Heart right ventricle (tissue), 16 donors: ENCODE measurements around the gene LMAN1. TPM values are rescaled to one million over a fixed set of nuclear protein-coding genes. Genes with fewer than 3 reads are reported as not detected.

Source experiments
- ATAC-seq, 8 donors: fragments of 200-7000 bp; cut with Tn5 transposase; one replicate each; pipeline ENCODE4 v1.9.1; 2020; ENCODE audit warnings: mild to moderate bottlenecking in 8 of 8, moderate library complexity in 8 of 8, moderate number of reproducible peaks in 1 of 8
- DNase-seq, 2 donors: peaks; one replicate each; pipeline ENCODE4 v3.0.0-alpha.2; 2020
- H3K27ac ChIP-seq, 10 donors: fragments of 200-600 bp; sonication (generic) in 2 of 10; one replicate each; pipeline versions ENCODE4 v1.5.0 to v1.8.0; 2020 to 2022; ENCODE audit warnings: mild to moderate bottlenecking in 3 of 10
- H3K27me3 ChIP-seq, 7 donors: fragments of 200-600 bp; one replicate each; pipeline ENCODE4 v1.8.0; 2021 to 2022; ENCODE audit warnings: mild to moderate bottlenecking in 2 of 7
- H3K36me3 ChIP-seq, 9 donors: fragments of 200-600 bp; sonication (generic) in 1 of 9; one replicate each; pipeline versions ENCODE4 v1.5.0 to v1.8.0; 2020 to 2022; ENCODE audit warnings: mild to moderate bottlenecking in 2 of 9
- H3K4me1 ChIP-seq, 9 donors: fragments of 200-600 bp; sonication (generic) in 1 of 9; one replicate each; pipeline versions ENCODE4 v1.5.0 to v1.8.0; 2020 to 2022; ENCODE audit warnings: mild to moderate bottlenecking in 4 of 9
- H3K4me3 ChIP-seq, 10 donors: fragments of 200-600 bp; sonication (generic) in 2 of 10; one replicate each; pipeline versions ENCODE4 v1.5.0 to v1.8.0; 2020 to 2022; ENCODE audit warnings: mild to moderate bottlenecking in 7 of 10, moderate library complexity in 2 of 10
- H3K9me3 ChIP-seq, 11 donors: fragments of 200-600 bp in 10 of 11; sonication (generic) in 2 of 11; one replicate each; pipeline versions ENCODE4 v1.5.0 to v1.8.0; 2013 to 2022; ENCODE audit warnings: mild to moderate bottlenecking in 2 of 11, control low read depth in 1 of 11, moderate library complexity in 1 of 11
- WGBS, 2 donors: extraction: QIAGEN DNeasy Blood & Tissue Kit; methylation state at CpG; one replicate each; pipeline ENCODE4 v1.1.7; 2013; ENCODE audit warnings: inconsistent platforms in 1 of 2; 5-methylcytosine and 5-hydroxymethylcytosine counted together
- intact Hi-C, 10 donors: fragments of 100-400 bp; cut with DNase I; formaldehyde crosslinking; loops; one replicate each; pipeline versions ENCODE4 v1.11.1 to v1.14.2; 2022
- polyA plus RNA-seq, 2 donors: library from polyadenylated mRNA; stranded (reverse); fragments of 200-250 nt; gene quantifications; one replicate each; pipeline ENCODE4 v1.2.3, GENCODE V29; 2013
- total RNA-seq, 10 donors: library from RNA; stranded (reverse); fragmentation: NEBNext Ultra II Directional in 3 of 10; extraction: Animal tissue kit (Norgen Biotek cat#: 25700) in 3 of 10; gene quantifications; one replicate each; pipeline versions ENCODE4 v1.2.1 to v1.2.4, GENCODE V29; 2021 to 2023
- TF ChIP-seq, protein P1 (sequence below), 9 donors: fragments of 200-600 bp; sonication (generic) in 2 of 9; IDR thresholded peaks; one replicate each; pipeline versions ENCODE4 v1.5.0 to v1.8.0; 2021 to 2022; ENCODE audit warnings: antibody characterized with exemption in 9 of 9, mild to moderate bottlenecking in 5 of 9, moderate library complexity in 1 of 9
- donor health status: Arrhythmogenic right ventricular cardiomyopathy.
- donor health status: ischemic (EF 13 %, LVEDD 7.1; RV severe dilation, severe dysfunction).
- donor health status: healthy with polysubstance abuse.
- donor health status: DM: no; HTN: yes; CAD: no.
- donor health status: DM: no; HTN: no; CAD: no.
- donor health status: ischemic (EF 25% LVEDD 6.9; RV normal size, moderate dysfunction).
- donor health status: ischemic (EF 25% LVEDD 5.7; RV mildly dilated, moderate dysfunction).
- donor health status: healthy.
- donor health status: DM: yes; HTN: yes; CAD: no.
- donor health status: Ischemic cardiomyopathy.
- donor health status: ischemic (EF 35%, LVEDD 5.7; RV mildly dilated, moderate dysfunction).
- donor health status: nonischemic (EF 11% LVEDD 7.7; RV severe dilation, severe dysfunction).
- donor health status: DM: yes; HTN: yes; CAD: no.
- donor health status: PGD.
- donor health status: ischemic (EF 29% LVEDD 5.4; RV normal size, mild dysfunction).
- donor health status: nonischemic (EF 23%, LVEDD 6.1; RV moderate dilation, normal function).

The LMAN1 gene
- total and polyA plus RNA-seq, 12 donors, result 18.5 to 69.0 (median 54.7) TPM

DNA sequence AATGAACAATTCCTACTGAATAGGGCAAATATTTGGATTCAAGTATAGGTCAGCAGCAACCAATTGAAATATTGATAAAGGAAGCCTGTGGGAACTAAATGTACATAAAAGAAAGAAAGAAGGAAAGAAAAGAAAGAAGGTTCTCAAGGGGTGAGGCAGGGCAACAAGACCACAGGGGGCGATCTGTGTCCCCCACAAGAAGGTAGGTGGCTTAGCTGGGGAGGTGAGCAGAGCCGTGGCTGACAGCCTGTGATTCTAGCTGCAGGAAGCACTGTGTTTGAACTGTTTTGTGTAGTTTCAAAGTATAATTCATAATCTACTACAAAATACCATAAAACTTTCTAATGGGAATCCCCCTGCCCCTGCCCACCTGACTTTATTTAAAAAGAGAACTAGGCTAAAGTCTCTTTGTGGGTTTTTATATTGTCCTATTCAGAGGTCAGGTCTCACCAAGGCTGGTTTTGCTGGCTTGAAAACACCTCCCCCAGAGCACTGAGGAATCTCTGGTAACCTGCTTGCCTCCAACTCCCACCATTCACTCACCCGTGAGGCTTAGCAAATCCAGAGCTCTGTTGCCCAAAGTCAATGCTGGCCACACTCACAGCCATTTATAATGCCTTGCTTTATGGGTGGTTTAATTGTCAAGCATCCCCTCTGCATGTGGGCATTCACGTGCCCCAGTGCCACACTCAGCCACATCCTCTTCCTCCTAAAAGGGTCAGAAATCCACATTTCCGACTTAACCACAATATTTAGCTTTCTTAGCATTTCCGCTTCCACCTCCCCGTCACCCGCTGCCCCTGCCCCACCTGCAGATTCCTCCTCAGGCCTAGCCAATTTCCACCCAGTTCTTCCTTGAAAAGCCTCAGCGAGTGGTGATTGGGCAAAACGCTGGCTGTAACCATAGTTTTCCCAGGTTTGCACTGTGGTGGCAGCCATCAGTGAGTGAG, 36.4 kb upstream of the LMAN1 start:
- intact Hi-C loops, result loop anchor here in 1 of 10 donors (10.0 kb wide), 1 partner anchor 311 kb away; no protein-coding TSS in a partner anchor

DNA sequence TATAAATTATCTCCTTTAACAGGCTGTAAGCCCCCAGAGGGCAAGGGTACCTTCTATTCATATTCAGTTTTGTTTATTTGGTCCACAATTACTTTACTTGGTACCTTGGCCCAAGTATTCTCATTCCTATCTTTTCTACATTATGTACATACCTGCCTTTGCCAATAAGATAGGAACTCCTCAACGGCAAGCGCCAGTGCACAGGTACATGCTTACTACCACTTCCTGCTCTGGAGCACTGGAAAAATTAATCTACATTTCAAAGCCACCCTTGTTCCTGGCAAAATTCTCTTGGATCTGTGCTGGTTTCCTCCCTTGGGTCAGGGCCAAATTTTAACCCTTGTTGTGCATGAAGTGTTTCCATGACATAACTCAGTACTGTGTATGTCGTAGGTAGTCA, 34.3 kb upstream of the LMAN1 start:
- Histone ChIP-seq H3K36me3 (no peaks in the 10 kb centered on the region), H3K4me1 (peaks cover 0 to 6% (median 0%) of the 10 kb centered on the region in 9 donors), H3K9me3 (no peaks in the 10 kb centered on the region), H3K27me3 (peaks cover 0 to 23% (median 12%) of the 10 kb centered on the region in 7 donors), H3K4me3 (no peak overlapping the region), H3K27ac (no peak overlapping the region)
- 59 to 61% methylated on average over 3 of the region's 3 CpGs for WGBS, 2 donors
- DNase-seq (no peak), ATAC-seq (no peak)
- TF ChIP-seq, protein P1, sequence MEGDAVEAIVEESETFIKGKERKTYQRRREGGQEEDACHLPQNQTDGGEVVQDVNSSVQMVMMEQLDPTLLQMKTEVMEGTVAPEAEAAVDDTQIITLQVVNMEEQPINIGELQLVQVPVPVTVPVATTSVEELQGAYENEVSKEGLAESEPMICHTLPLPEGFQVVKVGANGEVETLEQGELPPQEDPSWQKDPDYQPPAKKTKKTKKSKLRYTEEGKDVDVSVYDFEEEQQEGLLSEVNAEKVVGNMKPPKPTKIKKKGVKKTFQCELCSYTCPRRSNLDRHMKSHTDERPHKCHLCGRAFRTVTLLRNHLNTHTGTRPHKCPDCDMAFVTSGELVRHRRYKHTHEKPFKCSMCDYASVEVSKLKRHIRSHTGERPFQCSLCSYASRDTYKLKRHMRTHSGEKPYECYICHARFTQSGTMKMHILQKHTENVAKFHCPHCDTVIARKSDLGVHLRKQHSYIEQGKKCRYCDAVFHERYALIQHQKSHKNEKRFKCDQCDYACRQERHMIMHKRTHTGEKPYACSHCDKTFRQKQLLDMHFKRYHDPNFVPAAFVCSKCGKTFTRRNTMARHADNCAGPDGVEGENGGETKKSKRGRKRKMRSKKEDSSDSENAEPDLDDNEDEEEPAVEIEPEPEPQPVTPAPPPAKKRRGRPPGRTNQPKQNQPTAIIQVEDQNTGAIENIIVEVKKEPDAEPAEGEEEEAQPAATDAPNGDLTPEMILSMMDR (IDR thresholded peaks at IDR 0.05), result no peak
- intact Hi-C loops, result loop anchor here in 1 of 10 donors (10.0 kb wide), 1 partner anchor 309 kb away; no protein-coding TSS in a partner anchor

More for the DNA sequence above, 36.4 kb upstream of the LMAN1 start:
- TF ChIP-seq, protein P1 (IDR thresholded peaks at IDR 0.05), result no peak
- Histone ChIP-seq H3K4me3 (no peak overlapping the region), H3K36me3 (no peaks in the 10 kb centered on the region), H3K27me3 (peaks cover 0 to 23% (median 12%) of the 10 kb centered on the region in 7 donors), H3K9me3 (no peaks in the 10 kb centered on the region), H3K27ac (no peak overlapping the region), H3K4me1 (no peaks in the 10 kb centered on the region)
- DNase-seq (no peak), ATAC-seq (no peak)
- WGBS, 2 donors, result 77 to 84% methylated on average over 10 of the region's 10 CpGs

DNA sequence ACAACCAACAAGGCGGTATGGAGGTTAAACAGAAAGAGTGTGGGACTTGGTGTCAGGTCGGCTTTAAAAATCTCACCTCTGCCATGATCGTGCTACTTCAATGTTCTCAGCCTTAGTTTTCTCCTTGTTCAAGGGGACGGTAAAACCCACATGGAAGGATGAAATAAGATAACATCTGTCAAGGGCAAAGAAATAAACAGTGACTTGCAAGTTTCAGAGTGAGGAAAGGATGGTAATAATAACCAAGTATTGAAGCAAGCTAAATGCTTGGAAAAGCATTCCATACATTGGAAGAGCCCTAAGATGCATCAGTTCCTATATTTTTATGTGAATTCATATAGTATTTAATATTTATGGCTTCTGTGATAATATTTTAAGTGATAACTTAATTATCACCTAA, 29.8 kb upstream of the LMAN1 start:
- Histone ChIP-seq H3K4me1 (peaks cover 0 to 6% (median 0%) of the 10 kb centered on the region in 9 donors), H3K36me3 (no peaks in the 10 kb centered on the region), H3K9me3 (no peaks in the 10 kb centered on the region), H3K27me3 (peaks cover 0 to 7% (median 0%) of the 10 kb centered on the region in 7 donors), H3K4me3 (no peak overlapping the region), H3K27ac (no peak overlapping the region)
- DNase-seq (no peak), ATAC-seq (no peak)
- TF ChIP-seq, protein P1 (IDR thresholded peaks at IDR 0.05), result no peak
- intact Hi-C loops, result loop anchor here in 1 of 10 donors (5.0 kb wide), 1 partner anchor 67 kb away; no protein-coding TSS in a partner anchor
- 76 to 81% methylated on average over 4 of the region's 4 CpGs for WGBS, 2 donors

DNA sequence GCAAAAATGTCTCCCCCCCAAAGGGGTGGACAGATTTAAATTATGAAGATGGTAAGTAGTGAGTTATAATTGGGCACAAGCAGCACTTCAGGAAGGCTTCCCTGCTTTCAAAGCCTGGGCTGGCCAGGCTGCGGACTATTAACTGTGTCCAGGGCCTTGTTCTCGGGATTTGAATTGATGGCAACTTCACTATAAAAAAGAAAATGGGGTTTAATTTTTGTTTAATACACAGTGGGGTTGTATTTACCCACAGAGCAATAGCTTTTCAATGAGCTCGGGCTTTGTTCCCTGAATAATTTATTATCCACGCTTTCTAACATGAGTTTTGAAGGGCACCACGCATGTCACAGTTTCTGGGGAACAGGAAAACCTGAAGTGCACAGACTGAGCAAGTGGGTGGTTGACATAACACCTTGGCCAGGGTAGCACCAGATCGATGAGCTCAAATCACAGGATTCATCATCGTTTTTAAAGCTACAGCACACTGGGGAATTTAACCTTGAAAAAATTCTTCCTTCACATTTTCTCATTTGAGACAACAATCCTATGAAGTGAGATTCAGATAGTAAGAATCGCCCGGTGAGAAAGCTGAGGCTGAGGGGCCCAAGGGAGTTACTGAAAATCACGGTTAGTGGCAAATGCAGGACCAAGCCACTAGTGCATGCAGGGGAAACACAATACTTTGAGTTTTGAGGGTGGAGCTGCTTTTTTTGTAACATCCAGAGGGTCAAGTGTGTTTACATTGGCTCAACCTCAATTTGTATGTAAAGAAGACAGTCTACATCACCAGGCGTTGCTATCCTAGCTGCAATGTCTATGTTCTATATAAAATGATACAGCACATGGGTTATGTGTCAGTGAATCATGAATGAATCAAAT, 28.9 kb upstream of the LMAN1 start:
- Histone ChIP-seq H3K4me3 (no peak overlapping the region), H3K9me3 (no peaks in the 10 kb centered on the region)
- DNase-seq, result no peak

More for the DNA sequence above, 28.9 kb upstream of the LMAN1 start:
- H3K4me1 ChIP-seq, result peaks cover 0 to 6% (median 0%) of the 10 kb centered on the region in 9 donors
- TF ChIP-seq, protein P1 (IDR thresholded peaks at IDR 0.05), result no peak
- no peaks in the 10 kb centered on the region for H3K36me3 ChIP-seq
- ATAC-seq, result no peak
- H3K27ac ChIP-seq, result no peak overlapping the region
- intact Hi-C loops, result loop anchor here in 1 of 10 donors (5.0 kb wide), 1 partner anchor 66 kb away; no protein-coding TSS in a partner anchor
- H3K27me3 ChIP-seq, result peaks cover 0 to 7% (median 0%) of the 10 kb centered on the region in 7 donors
- 70 to 78% methylated on average over 11 of the region's 11 CpGs for WGBS, 2 donors
